K562 (cell line): ENCODE results near the gene CRAMP1. TPM values are rescaled to one million over a fixed set of nuclear protein-coding genes. Genes with fewer than 3 reads are reported as not detected.

Experiments used
- ELF4 ChIP-seq: fragments of 450-650 bp; formaldehyde crosslinking; IDR thresholded peaks from 2 replicates; pipeline ENCODE4 v1.4.0; 2022; ENCODE audit warnings: missing genetic modification characterization
- FOS ChIP-seq: IDR thresholded peaks from 3 replicates; pipeline ENCODE4 v1.6.1; 2011; ENCODE audit not compliant: insufficient read length; ENCODE audit errors: extremely low read depth
- HDGF ChIP-seq: fragments of 450-650 bp; IDR thresholded peaks from 2 replicates; pipeline ENCODE4 v1.6.1; 2016
- JUND ChIP-seq, 2 experiments: IDR thresholded peaks; 2 replicates in 1 of 2; 3 replicates in 1 of 2; pipeline ENCODE4 v1.6.1; 2011; ENCODE audit warnings: borderline replicate concordance in 2 of 2, low read depth in 2 of 2, low read length in 2 of 2, improper control_type of control experiment in 1 of 2, missing biosample characterization in 1 of 2, missing genetic modification characterization in 1 of 2, missing genetic modification reagents in 1 of 2
- MAFF ChIP-seq: IDR thresholded peaks from 2 replicates; pipeline ENCODE4 v1.6.1; 2012; ENCODE audit warnings: low read length, improper control_type of control experiment
- MAFG ChIP-seq: fragments of 450-650 bp; conservative IDR thresholded peaks from 2 replicates; pipeline ENCODE4 v1.6.1; 2016; ENCODE audit warnings: missing genetic modification characterization, missing compliant biosample characterization
- MED1 ChIP-seq: sonication (generic); formaldehyde crosslinking; IDR thresholded peaks from 2 replicates; pipeline ENCODE4 v1.8.1; 2023; ENCODE audit warnings: missing genetic modification reagents, borderline replicate concordance
- MEF2A ChIP-seq: IDR thresholded peaks from 2 replicates; pipeline ENCODE4 v1.6.1; 2011; ENCODE audit warnings: low read depth, mild to moderate bottlenecking, low read length, moderate library complexity; ENCODE audit not compliant: control insufficient read depth
- PHB ChIP-seq: fragments of 250-450 bp; sonication (Bioruptor Pico); IDR thresholded peaks from 2 replicates; pipeline ENCODE4 v1.5.0; 2021
- POLR2B ChIP-seq: fragments of 450-650 bp; IDR thresholded peaks from 2 replicates; pipeline ENCODE4 v1.6.1; 2018; ENCODE audit warnings: low read depth; ENCODE audit not compliant: partially characterized antibody
- SREBF2 ChIP-seq: sonication (generic); formaldehyde crosslinking; IDR thresholded peaks from 2 replicates; pipeline ENCODE4 v1.4.0; 2020; ENCODE audit warnings: mild to moderate bottlenecking, missing genetic modification reagents
- TEAD2 ChIP-seq: fragments of 450-650 bp; IDR thresholded peaks from 2 replicates; pipeline ENCODE4 v1.6.1; 2016; ENCODE audit warnings: missing genetic modification characterization, control low read depth, missing compliant biosample characterization
- ZC3H4 ChIP-seq: sonication (generic); formaldehyde crosslinking; IDR thresholded peaks from 2 replicates; pipeline ENCODE4 v1.9.0; 2021; ENCODE audit warnings: missing genetic modification reagents, borderline replicate concordance
- ZNF174 ChIP-seq: fragments of 250-450 bp; sonication (Bioruptor Pico); IDR thresholded peaks from 2 replicates; pipeline ENCODE4 v1.4.0; 2020; ENCODE audit warnings: mild to moderate bottlenecking
- ZNF263 ChIP-seq: sonication (generic); formaldehyde crosslinking; IDR thresholded peaks from 2 replicates; pipeline ENCODE4 v1.8.0; 2022; ENCODE audit warnings: mild to moderate bottlenecking, missing genetic modification reagents, borderline replicate concordance
- ZNF507 ChIP-seq: conservative IDR thresholded peaks from 2 replicates; pipeline ENCODE4 v1.6.1; 2017; ENCODE audit warnings: missing genetic modification characterization, missing compliant biosample characterization
- ZNF764 ChIP-seq: fragments of 250-450 bp; sonication (Bioruptor Pico); IDR thresholded peaks from 2 replicates; pipeline ENCODE4 v1.4.0; 2020; ENCODE audit warnings: low read depth, mild to moderate bottlenecking, moderate library complexity
- polyA plus RNA-seq, 8 experiments: library from polyadenylated mRNA; depleted of rRNA in 4 of 8; stranded (reverse) in 5 of 8; unstranded in 3 of 8; fragments of >200 nt; fragmentation: Nextera tagmentation in 2 of 8; fragmentation: Illumina TruSeq in 1 of 8; extraction: Ambion mirVana in 2 of 8; extraction: Trizol in 1 of 8; gene quantifications; 2 replicates each; pipeline versions ENCODE4 v1.2.1 to v1.2.3, GENCODE V29; 2011 to 2014; ENCODE audit warnings: inconsistent platforms in 1 of 8, missing spikeins in 1 of 8
- total RNA-seq, 7 experiments: library from RNA; depleted of rRNA in 6 of 7; stranded (reverse); fragments of >200 nt in 6 of 7; fragmentation: Illumina TruSeq in 2 of 7; extraction: Trizol in 2 of 7; gene quantifications; 2 replicates each; pipeline versions ENCODE4 v1.2.1 to v1.2.3, GENCODE V29; 2011 to 2021; ENCODE audit warnings: low replicate concordance in 1 of 7
- TF ChIP-seq, protein P1 (sequence below): sonication (generic); formaldehyde crosslinking; IDR thresholded peaks from 2 replicates; pipeline ENCODE4 v1.9.0; 2022; ENCODE audit warnings: mild to moderate bottlenecking, missing genetic modification reagents
- TF ChIP-seq, protein P2 (sequence below): fragments of 250-450 bp; sonication (Bioruptor Pico); IDR thresholded peaks from 2 replicates; pipeline ENCODE4 v1.5.1; 2021; ENCODE audit warnings: mild to moderate bottlenecking
- TF ChIP-seq, protein P3 (sequence below): fragments of 450-650 bp; IDR thresholded peaks from 2 replicates; pipeline ENCODE4 v1.6.1; 2016; ENCODE audit warnings: antibody characterized with exemption
- TF ChIP-seq, protein P4 (sequence below): fragments of 200-400 bp; formaldehyde crosslinking; IDR thresholded peaks from 2 replicates; pipeline ENCODE4 v1.6.1; 2017; ENCODE audit warnings: mild to moderate bottlenecking, low read depth, low read length, moderate library complexity
- TF ChIP-seq, protein P5 (sequence below): fragments of 250-450 bp; sonication (Bioruptor Pico); IDR thresholded peaks from 2 replicates; pipeline ENCODE4 v1.8.0; 2021; ENCODE audit warnings: moderate library complexity, mild to moderate bottlenecking, inconsistent platforms

The CRAMP1 gene
- total and polyA plus RNA-seq, 9 of the 15 experiments (the other 6 are each of a cell fraction or from before 2014, with no cell fraction given): 0.52 to 20.8 (median 7.5) TPM

DNA sequence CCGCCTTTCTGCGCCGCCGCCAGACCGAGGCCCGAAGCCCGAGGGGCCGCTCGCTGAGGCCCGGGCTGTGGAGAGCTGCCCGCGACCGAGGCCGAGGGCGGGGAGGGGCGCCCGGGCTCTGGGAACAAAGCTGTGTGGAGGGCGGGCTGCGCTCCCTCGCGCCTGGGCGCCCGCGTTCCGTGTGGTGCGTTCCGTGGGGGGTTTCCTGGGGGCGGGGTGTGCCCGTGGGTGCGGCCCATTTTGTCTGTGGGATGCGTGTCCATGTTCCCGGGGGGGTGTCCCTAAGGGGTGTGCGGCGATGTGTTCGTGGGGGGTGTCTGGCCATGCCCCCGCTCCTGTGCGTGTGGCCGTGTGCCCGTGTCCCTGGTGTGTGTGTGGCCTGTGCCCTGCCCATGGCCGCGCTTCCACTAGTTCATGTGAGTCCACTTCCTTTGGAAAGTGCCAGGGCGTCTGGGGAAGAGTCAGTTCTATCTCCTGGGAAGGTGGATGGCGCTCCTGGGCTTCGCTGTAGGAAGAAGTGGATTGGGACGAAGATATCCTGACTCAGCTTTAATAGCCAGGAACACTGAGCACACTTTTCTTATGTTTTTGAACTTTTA, 66.4 kb downstream of the CRAMP1 start (continued):
- no peak for TF ChIP-seq MED1 (CRISPR knock-in tag)
- TF ChIP-seq ELF4 (CRISPR knock-in tag): 0 out of 2 replicates have a peak, but pooled peaks have one; percentile 19
- no peak for TF ChIP-seq ZNF174 (CRISPR knock-in tag)
- peak; percentile 78; the same call in 1 of the 2 replicates for TF ChIP-seq ZC3H4 (CRISPR knock-in tag)
- no peak for TF ChIP-seq FOS
- TF ChIP-seq, protein P1, sequence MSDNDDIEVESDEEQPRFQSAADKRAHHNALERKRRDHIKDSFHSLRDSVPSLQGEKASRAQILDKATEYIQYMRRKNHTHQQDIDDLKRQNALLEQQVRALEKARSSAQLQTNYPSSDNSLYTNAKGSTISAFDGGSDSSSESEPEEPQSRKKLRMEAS (CRISPR knock-in tag): peak; percentile 5; the same call in 1 of the 2 replicates
- TF ChIP-seq ZNF263 (CRISPR knock-in tag): no peak
- TF ChIP-seq TEAD2 (tag): no peak
- TF ChIP-seq SREBF2 (CRISPR knock-in tag): no peak
- peak; percentile 90 for TF ChIP-seq MAFF
- TF ChIP-seq HDGF: no peak
- TF ChIP-seq, protein P2, sequence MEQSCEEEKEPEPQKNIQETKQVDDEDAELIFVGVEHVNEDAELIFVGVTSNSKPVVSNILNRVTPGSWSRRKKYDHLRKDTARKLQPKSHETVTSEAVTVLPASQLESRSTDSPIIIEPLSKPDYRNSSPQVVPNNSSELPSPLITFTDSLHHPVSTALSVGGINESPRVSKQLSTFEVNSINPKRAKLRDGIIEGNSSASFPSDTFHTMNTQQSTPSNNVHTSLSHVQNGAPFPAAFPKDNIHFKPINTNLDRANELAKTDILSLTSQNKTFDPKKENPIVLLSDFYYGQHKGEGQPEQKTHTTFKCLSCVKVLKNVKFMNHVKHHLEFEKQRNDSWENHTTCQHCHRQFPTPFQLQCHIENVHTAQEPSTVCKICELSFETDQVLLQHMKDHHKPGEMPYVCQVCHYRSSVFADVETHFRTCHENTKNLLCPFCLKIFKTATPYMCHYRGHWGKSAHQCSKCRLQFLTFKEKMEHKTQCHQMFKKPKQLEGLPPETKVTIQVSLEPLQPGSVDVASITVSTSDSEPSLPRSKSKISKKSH (CRISPR knock-in tag): no peak
- TF ChIP-seq, protein P3, sequence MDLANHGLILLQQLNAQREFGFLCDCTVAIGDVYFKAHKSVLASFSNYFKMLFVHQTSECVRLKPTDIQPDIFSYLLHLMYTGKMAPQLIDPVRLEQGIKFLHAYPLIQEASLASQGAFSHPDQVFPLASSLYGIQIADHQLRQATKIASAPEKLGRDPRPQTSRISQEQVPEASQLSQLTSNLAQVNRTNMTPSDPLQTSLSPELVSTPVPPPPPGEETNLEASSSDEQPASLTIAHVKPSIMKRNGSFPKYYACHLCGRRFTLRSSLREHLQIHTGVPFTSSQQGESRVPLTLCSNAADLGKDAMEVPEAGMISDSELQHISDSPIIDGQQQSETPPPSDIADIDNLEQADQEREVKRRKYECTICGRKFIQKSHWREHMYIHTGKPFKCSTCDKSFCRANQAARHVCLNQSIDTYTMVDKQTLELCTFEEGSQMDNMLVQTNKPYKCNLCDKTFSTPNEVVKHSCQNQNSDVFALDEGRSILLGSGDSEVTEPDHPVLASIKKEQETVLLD: peak; percentile 80
- no peak for TF ChIP-seq ZNF764 (CRISPR knock-in tag)
- peak; percentile 96 for TF ChIP-seq MAFG (tag)
- TF ChIP-seq MEF2A: no peak
- TF ChIP-seq POLR2B: no peak
- TF ChIP-seq, protein P4, sequence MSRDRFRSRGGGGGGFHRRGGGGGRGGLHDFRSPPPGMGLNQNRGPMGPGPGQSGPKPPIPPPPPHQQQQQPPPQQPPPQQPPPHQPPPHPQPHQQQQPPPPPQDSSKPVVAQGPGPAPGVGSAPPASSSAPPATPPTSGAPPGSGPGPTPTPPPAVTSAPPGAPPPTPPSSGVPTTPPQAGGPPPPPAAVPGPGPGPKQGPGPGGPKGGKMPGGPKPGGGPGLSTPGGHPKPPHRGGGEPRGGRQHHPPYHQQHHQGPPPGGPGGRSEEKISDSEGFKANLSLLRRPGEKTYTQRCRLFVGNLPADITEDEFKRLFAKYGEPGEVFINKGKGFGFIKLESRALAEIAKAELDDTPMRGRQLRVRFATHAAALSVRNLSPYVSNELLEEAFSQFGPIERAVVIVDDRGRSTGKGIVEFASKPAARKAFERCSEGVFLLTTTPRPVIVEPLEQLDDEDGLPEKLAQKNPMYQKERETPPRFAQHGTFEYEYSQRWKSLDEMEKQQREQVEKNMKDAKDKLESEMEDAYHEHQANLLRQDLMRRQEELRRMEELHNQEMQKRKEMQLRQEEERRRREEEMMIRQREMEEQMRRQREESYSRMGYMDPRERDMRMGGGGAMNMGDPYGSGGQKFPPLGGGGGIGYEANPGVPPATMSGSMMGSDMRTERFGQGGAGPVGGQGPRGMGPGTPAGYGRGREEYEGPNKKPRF: no peak
- TF ChIP-seq, protein P5, sequence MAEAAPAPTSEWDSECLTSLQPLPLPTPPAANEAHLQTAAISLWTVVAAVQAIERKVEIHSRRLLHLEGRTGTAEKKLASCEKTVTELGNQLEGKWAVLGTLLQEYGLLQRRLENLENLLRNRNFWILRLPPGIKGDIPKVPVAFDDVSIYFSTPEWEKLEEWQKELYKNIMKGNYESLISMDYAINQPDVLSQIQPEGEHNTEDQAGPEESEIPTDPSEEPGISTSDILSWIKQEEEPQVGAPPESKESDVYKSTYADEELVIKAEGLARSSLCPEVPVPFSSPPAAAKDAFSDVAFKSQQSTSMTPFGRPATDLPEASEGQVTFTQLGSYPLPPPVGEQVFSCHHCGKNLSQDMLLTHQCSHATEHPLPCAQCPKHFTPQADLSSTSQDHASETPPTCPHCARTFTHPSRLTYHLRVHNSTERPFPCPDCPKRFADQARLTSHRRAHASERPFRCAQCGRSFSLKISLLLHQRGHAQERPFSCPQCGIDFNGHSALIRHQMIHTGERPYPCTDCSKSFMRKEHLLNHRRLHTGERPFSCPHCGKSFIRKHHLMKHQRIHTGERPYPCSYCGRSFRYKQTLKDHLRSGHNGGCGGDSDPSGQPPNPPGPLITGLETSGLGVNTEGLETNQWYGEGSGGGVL (CRISPR knock-in tag): no peak
- no peak for TF ChIP-seq PHB (CRISPR knock-in tag)
- TF ChIP-seq ZNF507: no peak
- TF ChIP-seq JUND (IDR thresholded peaks at IDR 0.05; ENCODE audit: borderline replicate concordance, low read depth, low read length): no peak
- TF ChIP-seq JUND (tag; IDR thresholded peaks at IDR 0.05; ENCODE audit: borderline replicate concordance, low read depth, low read length): no peak
